CD14-positive monocyte (primary cell): Measurements from ENCODE around the gene SERPINB1. TPM values are rescaled to one million over a fixed set of nuclear protein-coding genes. Genes with fewer than 3 reads are reported as not detected.

Experiments used
- DNase-seq, 3 donors: peaks; one replicate each; pipeline ENCODE4 v3.0.0-alpha.2; 2011 to 2022
- H2AFZ ChIP-seq: 2 replicates; pipeline ENCODE4 v1.6.0; 2012; ENCODE audit warnings: mild to moderate bottlenecking, low read depth, low read length, inconsistent platforms; ENCODE audit not compliant: insufficient read depth, poor library complexity, severe bottlenecking
- H3K27ac ChIP-seq, 2 donors: 1 replicate in 1 of 2; 2 replicates in 1 of 2; pipeline ENCODE4 v1.5.1; 2012 to 2013; ENCODE audit warnings: low read length in 2 of 2, control low read depth in 1 of 2, inconsistent platforms in 1 of 2, low read depth in 1 of 2, mild to moderate bottlenecking in 1 of 2
- H3K27me3 ChIP-seq, 2 donors: one replicate each; pipeline versions ENCODE4 v1.6.0 to v1.6.1; 2011 to 2013; ENCODE audit warnings: low read length in 2 of 2; ENCODE audit not compliant: control insufficient read depth in 2 of 2, insufficient read depth in 2 of 2
- H3K36me3 ChIP-seq, 2 donors: replicated peaks in 1 of 2; 1 replicate in 1 of 2; 2 replicates in 1 of 2; pipeline versions ENCODE4 v1.5.1 to v1.6.1; 2012 to 2013; ENCODE audit warnings: low read length in 2 of 2, control low read depth in 1 of 2, inconsistent platforms in 1 of 2, mild to moderate bottlenecking in 1 of 2; ENCODE audit not compliant: insufficient read depth in 2 of 2, control insufficient read depth in 1 of 2
- H3K4me1 ChIP-seq, 2 donors: 1 replicate in 1 of 2; 2 replicates in 1 of 2; pipeline versions ENCODE4 v1.5.1 to v1.6.1; 2012 to 2013; ENCODE audit warnings: low read length in 2 of 2, control low read depth in 1 of 2, inconsistent platforms in 1 of 2, mild to moderate bottlenecking in 1 of 2, moderate library complexity in 1 of 2; ENCODE audit not compliant: insufficient read depth in 2 of 2, control insufficient read depth in 1 of 2
- H3K4me2 ChIP-seq: replicated peaks from 2 replicates; pipeline ENCODE3; 2012; ENCODE audit warnings: low read length, moderate library complexity, mild to moderate bottlenecking; ENCODE audit not compliant: poor library complexity, severe bottlenecking; ENCODE audit errors: extremely low read depth
- H3K4me3 ChIP-seq, 3 experiments: fragments of 200-600 bp in 1 of 3; sonication (generic) in 1 of 3; replicated peaks in 1 of 3; 1 replicate in 2 of 3; 2 replicates in 1 of 3; pipeline ENCODE4 v1.5.1; 2011 to 2013; ENCODE audit warnings: low read length in 3 of 3, mild to moderate bottlenecking in 3 of 3, control low read depth in 2 of 3, low read depth in 2 of 3, inconsistent platforms in 1 of 3, moderate library complexity in 1 of 3
- H3K79me2 ChIP-seq: 2 replicates; pipeline ENCODE4 v1.6.0; 2012; ENCODE audit warnings: mild to moderate bottlenecking, control low read depth, inconsistent platforms, low read length, moderate library complexity; ENCODE audit not compliant: insufficient read depth
- H3K9ac ChIP-seq: 2 replicates; pipeline ENCODE4 v1.6.0; 2017; ENCODE audit warnings: low read length, mild to moderate bottlenecking; ENCODE audit not compliant: insufficient read depth, poor library complexity, severe bottlenecking
- H3K9me3 ChIP-seq, 2 donors: replicated peaks in 1 of 2; 1 replicate in 1 of 2; 2 replicates in 1 of 2; pipeline versions ENCODE4 v1.5.1 to v1.6.1; 2012 to 2013; ENCODE audit warnings: low read length in 2 of 2, control low read depth in 1 of 2; ENCODE audit not compliant: control insufficient read depth in 1 of 2, insufficient read depth in 1 of 2
- H4K20me1 ChIP-seq: 2 replicates; pipeline ENCODE4 v1.6.0; 2012; ENCODE audit warnings: mild to moderate bottlenecking, low read length, control low read depth, moderate library complexity; ENCODE audit not compliant: insufficient read depth
- H3K27ac Mint-ChIP-seq, 7 donors: one replicate each; pipeline ENCODE4 v1.8.0; 2020; ENCODE audit warnings: mild to moderate bottlenecking in 7 of 7, mixed read lengths in 7 of 7, moderate library complexity in 6 of 7, inconsistent platforms in 2 of 7
- H3K27me3 Mint-ChIP-seq, 3 donors: one replicate each; pipeline ENCODE4 v1.8.0; 2021 to 2022; ENCODE audit warnings: low read depth in 3 of 3, mild to moderate bottlenecking in 3 of 3, mixed read lengths in 3 of 3, moderate library complexity in 3 of 3, inconsistent platforms in 1 of 3
- H3K36me3 Mint-ChIP-seq, 2 donors: one replicate each; pipeline ENCODE4 v1.8.0; 2020; ENCODE audit warnings: mixed read lengths in 2 of 2, inconsistent platforms in 1 of 2, mild to moderate bottlenecking in 1 of 2
- H3K4me1 Mint-ChIP-seq: one replicate; pipeline ENCODE4 v1.8.0; 2020; ENCODE audit warnings: mild to moderate bottlenecking, mixed read lengths
- H3K4me3 Mint-ChIP-seq, 2 donors: one replicate each; pipeline ENCODE4 v1.8.0; 2020; ENCODE audit warnings: mild to moderate bottlenecking in 2 of 2, mixed read lengths in 2 of 2, moderate library complexity in 1 of 2
- H3K9me3 Mint-ChIP-seq, 7 donors: one replicate each; pipeline ENCODE4 v1.8.0; 2020 to 2022; ENCODE audit warnings: mixed read lengths in 7 of 7, mild to moderate bottlenecking in 6 of 7, moderate library complexity in 6 of 7, inconsistent platforms in 2 of 7
- CTCF ChIP-seq: fragments of 200-600 bp; IDR thresholded peaks from one replicate; pipeline ENCODE4 v1.8.0; 2022; ENCODE audit warnings: antibody characterized with exemption, mild to moderate bottlenecking
- WGBS: methylation state at CpG from one replicate; pipeline ENCODE4 v1.1.5; 2013; ENCODE audit warnings: missing lambda C conversion rate; ENCODE audit not compliant: insufficient coverage; 5-methylcytosine and 5-hydroxymethylcytosine counted together
- intact Hi-C, 2 donors: fragments of 100-400 bp; cut with micrococcal nuclease; formaldehyde crosslinking; loops; one replicate each; pipeline versions ENCODE4 v1.15.0 to v1.15.1; 2023
- polyA plus RNA-seq, 3 donors: library from polyadenylated mRNA; depleted of rRNA in 1 of 3; unstranded in 2 of 3; stranded (reverse) in 1 of 3; fragments of 300-500 nt in 2 of 3; fragments of >200 nt in 1 of 3; fragmentation: Illumina TruSeq in 2 of 3; gene quantifications; 1 replicate in 2 of 3; 2 replicates in 1 of 3; pipeline ENCODE4 v1.2.3, GENCODE V29; 2012 to 2021

SERPINB1 gene
- polyA plus RNA-seq, 3 donors: 126 to 307 (median 306) TPM

- H3K4me1 Mint-ChIP-seq: peaks cover 78% of the 10 kb centered on the region
- H3K36me3 ChIP-seq: peaks cover 36 to 45% of the 10 kb centered on the region in 2 donors
- intact Hi-C loops: loop anchor here (5.0 to 10.0 kb wide), 7 partner anchors 48 to 222 kb away; no protein-coding TSS in a partner anchor
Observed at GRCh38 chr6:2839982-2840748, 1.5 kb downstream of the SERPINB1 start.

More at GRCh38 chr6:2839982-2840748, 1.5 kb downstream of the SERPINB1 start:
- Histone ChIP-seq H3K27me3 (no peaks in the 10 kb centered on the region), H3K4me3 (peak overlapping the region; percentile 58 to 90 (median 61)), H3K4me1 (peaks cover 64 to 88% of the 10 kb centered on the region in 2 donors), H3K9me3 (no peaks in the 10 kb centered on the region), H3K9ac (peak overlapping the region; percentile 82), H3K4me2 (peak overlapping the region; percentile 99), H2AFZ (no peak overlapping the region), H4K20me1 (peaks cover 62% of the 10 kb centered on the region), H3K27ac (peak overlapping the region; percentile 93 to 94), H3K79me2 (peaks cover 80% of the 10 kb centered on the region)
- Mint-ChIP-seq H3K4me3 (peak overlapping the region; percentile 89 to 98), H3K27me3 (no peaks in the 10 kb centered on the region), H3K27ac (peak overlapping the region; percentile 94 to 98 (median 98)), H3K36me3 (peaks cover 37 to 45% of the 10 kb centered on the region in 2 donors), H3K9me3 (peaks cover 0 to 3% (median 0%) of the 10 kb centered on the region in 7 donors)
- TF ChIP-seq CTCF: no peak
- DNase-seq: peak in 1 of 3 donors; percentile 36
- 3% methylated on average over 11 of the region's 12 CpGs for WGBS
